Left ventricle myocardium inferior (tissue), 1 donor: ENCODE results near the gene HERC6. TPM values are rescaled to one million over a fixed set of nuclear protein-coding genes. Genes with fewer than 3 reads are reported as not detected.

Source experiments
- DNase-seq: peaks from one replicate; pipeline ENCODE4 v3.0.0-alpha.2; 2020
- H3K27ac ChIP-seq: fragments of 200-600 bp; replicated peaks from 2 replicates; pipeline ENCODE4 v1.8.0; 2021
- H3K27me3 ChIP-seq: fragments of 200-600 bp; 2 replicates; pipeline ENCODE4 v1.8.0; 2021; ENCODE audit warnings: low read depth
- H3K36me3 ChIP-seq: fragments of 200-600 bp; 2 replicates; pipeline ENCODE4 v1.8.0; 2021
- H3K4me1 ChIP-seq: fragments of 200-600 bp; 2 replicates; pipeline ENCODE4 v1.8.0; 2021
- H3K4me3 ChIP-seq: fragments of 200-600 bp; 2 replicates; pipeline ENCODE4 v1.8.0; 2021; ENCODE audit warnings: mild to moderate bottlenecking, moderate library complexity
- H3K9me3 ChIP-seq: fragments of 200-600 bp; replicated peaks from 2 replicates; pipeline ENCODE4 v1.8.0; 2021
- CTCF ChIP-seq: fragments of 200-600 bp; IDR thresholded peaks from 2 replicates; pipeline ENCODE4 v1.8.0; 2021; ENCODE audit warnings: antibody characterized with exemption, mild to moderate bottlenecking, borderline replicate concordance
- intact Hi-C: fragments of 100-400 bp; cut with micrococcal nuclease; formaldehyde crosslinking; loops from one replicate; pipeline ENCODE4 v1.11.0; 2022
- total RNA-seq: library from RNA; stranded (reverse); fragmentation: NEBNext Ultra II Directional; extraction: Animal tissue kit (Norgen Biotek cat#: 25700); gene quantifications from one replicate; pipeline ENCODE4 v1.2.1, GENCODE V29; 2021
- donor health status: DM: no; HTN: yes; CAD: no; lungs with severe emphysema.

Gene HERC6
- total RNA-seq, 1 donor from 2014 or later = 9.3 TPM

GRCh38 chr4:88350786-88351185 lies 27.9 kb upstream of the HERC6 start:
- Histone ChIP-seq H3K9me3 (peaks cover 8% of the 10 kb centered on the region), H3K27me3 (no peaks in the 10 kb centered on the region), H3K36me3 (no peaks in the 10 kb centered on the region), H3K27ac (no peak overlapping the region), H3K4me1 (peaks cover 12% of the 10 kb centered on the region), H3K4me3 (no peak overlapping the region)
- DNase-seq = no peak
- no peak for TF ChIP-seq CTCF
- intact Hi-C loops = no loop called here

- Histone ChIP-seq H3K36me3 (no peaks in the 10 kb centered on the region), H3K27me3 (no peaks in the 10 kb centered on the region), H3K4me3 (no peak overlapping the region), H3K9me3 (peaks cover 8% of the 10 kb centered on the region), H3K27ac (peak overlapping the region; percentile 10), H3K4me1 (peaks cover 12% of the 10 kb centered on the region)
- DNase-seq = no peak
- intact Hi-C loops = no loop called here
- TF ChIP-seq CTCF = no peak
These were observed 26.5 kb upstream of the HERC6 start for GRCh38 chr4:88352062-88352740.

- Histone ChIP-seq H3K4me1 (peaks cover 12% of the 10 kb centered on the region), H3K36me3 (no peaks in the 10 kb centered on the region), H3K27me3 (no peaks in the 10 kb centered on the region), H3K9me3 (peaks cover 8% of the 10 kb centered on the region), H3K4me3 (no peak overlapping the region), H3K27ac (no peak overlapping the region)
- intact Hi-C loops = no loop called here
- no peak for DNase-seq
- TF ChIP-seq CTCF = no peak
These were observed 25.3 kb upstream of the HERC6 start for GRCh38 chr4:88353324-88353723.

- Histone ChIP-seq H3K27ac (no peak overlapping the region), H3K4me1 (peaks cover 11% of the 10 kb centered on the region), H3K9me3 (peaks cover 8% of the 10 kb centered on the region), H3K27me3 (no peaks in the 10 kb centered on the region), H3K4me3 (no peak overlapping the region), H3K36me3 (no peaks in the 10 kb centered on the region)
- intact Hi-C loops = no loop called here
- no peak for DNase-seq
- TF ChIP-seq CTCF = no peak
These were observed 21.9 kb upstream of the HERC6 start for GRCh38 chr4:88356771-88357170.

- intact Hi-C loops = no loop called here
- peaks cover 6% of the 10 kb centered on the region for H3K4me1 ChIP-seq
- H3K27ac ChIP-seq = no peak overlapping the region
- no peak for DNase-seq
- no peak for TF ChIP-seq CTCF
- no peaks in the 10 kb centered on the region for H3K36me3 ChIP-seq
- no peak overlapping the region for H3K4me3 ChIP-seq
- peaks cover 8% of the 10 kb centered on the region for H3K9me3 ChIP-seq
- H3K27me3 ChIP-seq = no peaks in the 10 kb centered on the region
These were observed 21.4 kb upstream of the HERC6 start for GRCh38 chr4:88357262-88357661.

GRCh38 chr4:88359558-88359957 lies 19.1 kb upstream of the HERC6 start:
- Histone ChIP-seq H3K27me3 (no peaks in the 10 kb centered on the region), H3K4me1 (no peaks in the 10 kb centered on the region), H3K27ac (no peak overlapping the region), H3K9me3 (peaks cover 7% of the 10 kb centered on the region), H3K36me3 (no peaks in the 10 kb centered on the region), H3K4me3 (no peak overlapping the region)
- intact Hi-C loops = no loop called here
- no peak for DNase-seq
- no peak for TF ChIP-seq CTCF
